Stomach smooth muscle (tissue), 2 donors: ENCODE results near the gene NKX3-2.

Experiments
- H3K27ac ChIP-seq: one replicate; pipeline ENCODE4 v1.7.0; 2013; ENCODE audit warnings: mild to moderate bottlenecking, low read length, inconsistent platforms
- H3K27me3 ChIP-seq, 2 donors: one replicate each; pipeline ENCODE4 v1.7.0; 2013; ENCODE audit warnings: low read length in 2 of 2; ENCODE audit not compliant: insufficient read depth in 2 of 2, control insufficient read depth in 1 of 2
- H3K36me3 ChIP-seq, 2 donors: one replicate each; pipeline ENCODE4 v1.7.0; 2013; ENCODE audit warnings: low read length in 2 of 2; ENCODE audit not compliant: control insufficient read depth in 2 of 2, insufficient read depth in 2 of 2
- H3K4me1 ChIP-seq: one replicate; pipeline ENCODE4 v1.7.0; 2013; ENCODE audit warnings: low read length; ENCODE audit not compliant: control insufficient read depth, insufficient read depth
- H3K4me3 ChIP-seq, 2 donors: one replicate each; pipeline ENCODE4 v1.7.0; 2013; ENCODE audit warnings: low read length in 2 of 2
- H3K9ac ChIP-seq, 2 donors: one replicate each; pipeline ENCODE4 v1.7.0; 2013; ENCODE audit warnings: low read length in 2 of 2, mild to moderate bottlenecking in 1 of 2
- H3K9me3 ChIP-seq, 2 donors: one replicate each; pipeline ENCODE4 v1.7.0; 2013; ENCODE audit warnings: low read length in 2 of 2; ENCODE audit not compliant: control insufficient read depth in 2 of 2
- donor health status: healthy.
- donor health status: Pancreatic carcinoma.

Gene NKX3-2

DNA sequence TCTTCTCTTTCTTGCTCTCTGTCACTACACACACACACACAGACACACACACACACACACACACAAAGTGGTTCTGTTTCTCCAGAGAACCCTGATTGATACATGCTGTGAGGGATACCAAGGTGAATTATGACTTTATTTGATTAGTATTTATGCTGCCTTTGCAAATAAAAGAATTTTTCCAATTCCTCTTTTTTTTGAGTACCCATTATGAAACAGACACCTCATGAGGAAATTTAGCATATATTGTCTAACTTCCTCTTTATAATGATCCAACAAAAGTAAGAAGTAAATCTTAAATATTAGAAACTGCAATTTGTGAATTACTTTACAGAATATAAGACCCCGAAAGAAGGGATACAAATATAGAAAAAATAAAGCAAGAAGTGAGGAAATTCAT is 45.8 kb downstream of the NKX3-2 start:
- Histone ChIP-seq H3K27ac (no peak overlapping the region), H3K9ac (no peak overlapping the region), H3K4me1 (no peaks in the 10 kb centered on the region), H3K4me3 (no peak overlapping the region), H3K27me3 (no peaks in the 10 kb centered on the region), H3K9me3 (no peaks in the 10 kb centered on the region), H3K36me3 (peaks cover 0 to 5% of the 10 kb centered on the region in 2 donors)

DNA sequence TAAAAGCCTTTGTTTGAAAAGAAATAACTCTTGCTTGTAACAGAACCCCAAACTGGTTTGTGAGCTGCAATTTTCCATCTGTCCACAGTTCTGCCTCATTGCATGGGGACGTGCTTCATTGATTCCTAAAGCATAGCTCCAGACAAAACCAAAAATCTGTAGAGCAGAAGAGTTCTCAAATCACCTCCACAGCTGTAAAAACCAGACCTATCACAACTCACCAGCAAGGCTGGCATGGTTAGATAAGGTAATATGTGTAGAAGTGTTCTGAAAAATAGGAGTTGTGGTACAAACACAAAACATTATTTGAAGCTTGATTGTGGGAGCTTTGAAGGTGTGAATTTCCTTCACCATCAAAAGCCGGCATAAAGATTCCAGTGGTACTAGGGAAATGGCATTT is 47.7 kb downstream of the NKX3-2 start:
- Histone ChIP-seq H3K9me3 (no peaks in the 10 kb centered on the region), H3K27me3 (no peaks in the 10 kb centered on the region), H3K36me3 (peaks cover 0 to 5% of the 10 kb centered on the region in 2 donors), H3K4me3 (no peak overlapping the region), H3K4me1 (no peaks in the 10 kb centered on the region), H3K27ac (no peak overlapping the region), H3K9ac (no peak overlapping the region)

GRCh38 chr4:13495753-13496152 is 48.6 kb downstream of the NKX3-2 start:
- no peak overlapping the region for H3K4me3 ChIP-seq

DNA sequence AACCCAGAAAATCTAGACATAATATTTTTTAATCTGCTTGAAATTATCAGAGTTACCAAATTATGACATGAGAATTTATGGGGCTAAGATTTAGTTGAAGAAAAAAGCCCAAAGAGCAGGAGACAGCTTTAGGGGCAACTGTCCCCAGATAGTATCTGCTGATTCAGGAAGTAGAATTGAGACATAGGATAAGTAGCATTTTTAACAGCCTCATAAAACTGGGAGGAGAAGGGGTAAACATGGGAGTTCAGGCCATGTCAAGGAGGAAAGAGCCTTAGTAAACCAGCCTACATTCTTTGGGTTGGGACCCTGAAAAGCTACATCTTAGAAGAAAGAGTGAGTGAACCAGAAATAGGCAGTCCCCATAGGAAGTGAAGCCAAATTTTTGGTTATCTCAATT is 50.5 kb downstream of the NKX3-2 start:
- H3K9ac ChIP-seq, result no peak overlapping the region
- no peaks in the 10 kb centered on the region for H3K9me3 ChIP-seq
- no peaks in the 10 kb centered on the region for H3K27me3 ChIP-seq
- H3K27ac ChIP-seq, result no peak overlapping the region
- H3K36me3 ChIP-seq, result peaks cover 0 to 5% of the 10 kb centered on the region in 2 donors
- H3K4me1 ChIP-seq, result no peaks in the 10 kb centered on the region
- no peak overlapping the region for H3K4me3 ChIP-seq

More at GRCh38 chr4:13495753-13496152, 48.6 kb downstream of the NKX3-2 start:
- Histone ChIP-seq H3K9ac (no peak overlapping the region), H3K27ac (no peak overlapping the region), H3K27me3 (no peaks in the 10 kb centered on the region), H3K36me3 (peaks cover 0 to 5% of the 10 kb centered on the region in 2 donors), H3K9me3 (no peaks in the 10 kb centered on the region), H3K4me1 (no peaks in the 10 kb centered on the region)

GRCh38 chr4:13492747-13493146 is 51.6 kb downstream of the NKX3-2 start:
- no peaks in the 10 kb centered on the region for H3K9me3 ChIP-seq
- no peaks in the 10 kb centered on the region for H3K27me3 ChIP-seq
- H3K4me1 ChIP-seq, result no peaks in the 10 kb centered on the region
- H3K9ac ChIP-seq, result no peak overlapping the region
- peaks cover 0 to 5% of the 10 kb centered on the region in 2 donors for H3K36me3 ChIP-seq
- no peak overlapping the region for H3K27ac ChIP-seq
- H3K4me3 ChIP-seq, result no peak overlapping the region
